DND-41 (cell line): ENCODE measurements around the gene OTUD4.
"Not testable (repeated sequence)": the region's sequence is repeated elsewhere in the genome, so short reads cannot be mapped to it uniquely, and the experiment has no call there.

ENCODE experiments used
- EZH2 ChIP-seq: IDR thresholded peaks from 3 replicates; pipeline ENCODE4 v1.6.1; 2012; ENCODE audit warnings: borderline replicate concordance, low read depth, mild to moderate bottlenecking, moderate library complexity, low read length, inconsistent platforms; ENCODE audit not compliant: severe bottlenecking
- TF ChIP-seq, protein P1 (sequence below): IDR thresholded peaks from 2 replicates; pipeline ENCODE4 v1.5.1; 2012; ENCODE audit warnings: borderline replicate concordance, low read length, moderate library complexity, mild to moderate bottlenecking; ENCODE audit not compliant: poor library complexity, severe bottlenecking; ENCODE audit errors: extremely low read depth

DNA sequence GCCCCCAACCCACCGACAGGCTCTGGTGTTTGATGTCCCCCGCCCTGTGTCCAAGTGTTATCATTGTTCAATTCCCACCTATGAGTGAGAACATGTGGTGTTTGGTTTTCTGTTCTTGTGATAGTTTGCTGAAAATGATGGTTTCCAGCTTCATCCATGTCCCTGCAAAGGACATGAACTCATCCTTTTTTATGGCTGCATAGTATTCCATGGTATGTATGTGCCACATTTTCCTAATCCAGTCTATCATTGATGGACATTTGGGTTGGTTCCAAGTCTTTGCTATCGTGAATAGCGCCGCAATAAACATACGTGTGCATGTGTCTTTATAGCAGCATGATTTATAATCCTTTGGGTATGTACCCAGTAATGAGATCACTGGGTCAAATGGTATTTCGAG is 42.8 kb upstream of the OTUD4 start:
- TF ChIP-seq, protein P1, sequence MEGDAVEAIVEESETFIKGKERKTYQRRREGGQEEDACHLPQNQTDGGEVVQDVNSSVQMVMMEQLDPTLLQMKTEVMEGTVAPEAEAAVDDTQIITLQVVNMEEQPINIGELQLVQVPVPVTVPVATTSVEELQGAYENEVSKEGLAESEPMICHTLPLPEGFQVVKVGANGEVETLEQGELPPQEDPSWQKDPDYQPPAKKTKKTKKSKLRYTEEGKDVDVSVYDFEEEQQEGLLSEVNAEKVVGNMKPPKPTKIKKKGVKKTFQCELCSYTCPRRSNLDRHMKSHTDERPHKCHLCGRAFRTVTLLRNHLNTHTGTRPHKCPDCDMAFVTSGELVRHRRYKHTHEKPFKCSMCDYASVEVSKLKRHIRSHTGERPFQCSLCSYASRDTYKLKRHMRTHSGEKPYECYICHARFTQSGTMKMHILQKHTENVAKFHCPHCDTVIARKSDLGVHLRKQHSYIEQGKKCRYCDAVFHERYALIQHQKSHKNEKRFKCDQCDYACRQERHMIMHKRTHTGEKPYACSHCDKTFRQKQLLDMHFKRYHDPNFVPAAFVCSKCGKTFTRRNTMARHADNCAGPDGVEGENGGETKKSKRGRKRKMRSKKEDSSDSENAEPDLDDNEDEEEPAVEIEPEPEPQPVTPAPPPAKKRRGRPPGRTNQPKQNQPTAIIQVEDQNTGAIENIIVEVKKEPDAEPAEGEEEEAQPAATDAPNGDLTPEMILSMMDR, result not testable (repeated sequence)
- TF ChIP-seq EZH2, result not testable (repeated sequence)
